IPS-NIHi7 (cell line): ENCODE data around the gene SLAIN1.

ENCODE experiments used
- DNase-seq: peaks from one replicate; pipeline ENCODE4 v3.0.0; 2012; ENCODE audit warnings: mixed read lengths; ENCODE audit errors: extremely low spot score

The SLAIN1 gene

GRCh38 chr13:77714119-77714755 is 16.8 kb downstream of the SLAIN1 start:
- DNase-seq: no peak

DNA sequence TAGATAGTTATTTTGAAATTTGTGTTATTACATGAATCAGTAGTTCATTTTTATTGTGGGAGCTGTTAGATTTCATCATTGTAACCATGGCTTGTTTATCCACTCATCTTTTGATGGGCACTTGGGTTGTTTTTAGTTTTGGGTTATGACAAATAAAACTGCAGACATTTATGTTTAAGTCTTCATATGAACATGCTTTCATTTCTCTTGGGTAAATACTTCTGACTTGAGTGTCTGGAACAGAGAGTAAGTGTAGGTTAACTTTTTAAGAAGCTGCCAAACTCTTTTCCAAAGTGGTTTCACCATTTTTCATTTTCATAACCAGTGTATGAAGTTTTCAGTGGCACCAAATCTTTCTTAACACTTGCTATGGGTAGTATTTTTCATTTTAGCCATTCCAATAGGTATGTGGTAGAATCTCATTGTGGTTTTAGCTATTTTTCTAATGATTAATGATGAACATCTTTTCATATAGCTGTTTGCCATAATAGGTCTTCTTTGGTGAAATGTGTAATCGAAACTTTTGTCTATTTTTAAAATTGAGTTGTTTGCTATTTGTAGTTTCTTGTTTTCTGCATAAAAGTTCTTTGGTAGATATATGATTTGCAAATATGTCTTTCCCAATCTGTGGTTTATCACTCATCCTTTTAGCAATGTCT is 17.9 kb downstream of the SLAIN1 start:
- DNase-seq: no peak

GRCh38 chr13:77716692-77717091 is 19.2 kb downstream of the SLAIN1 start:
- no peak for DNase-seq

DNA sequence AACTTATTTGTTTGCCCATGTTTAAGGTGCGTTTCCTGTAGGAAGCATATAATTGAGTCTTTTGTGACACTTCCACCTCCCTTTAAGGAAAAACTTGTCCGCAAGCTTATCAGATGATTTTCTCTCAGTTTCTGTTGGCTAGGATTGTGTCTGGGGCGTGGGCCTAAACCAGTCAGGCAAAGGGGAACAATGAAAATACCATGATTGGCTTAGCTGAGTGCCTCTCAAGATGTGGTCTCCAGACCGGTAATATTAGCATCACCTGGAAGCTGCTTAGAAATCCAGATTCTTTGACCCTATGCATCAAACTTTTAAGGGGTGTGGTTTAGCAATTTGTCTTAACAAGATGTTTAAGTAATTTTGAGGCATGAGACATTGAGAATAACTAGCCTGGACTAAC is 20.0 kb downstream of the SLAIN1 start:
- DNase-seq: no peak

GRCh38 chr13:77719128-77719527 is 21.6 kb downstream of the SLAIN1 start:
- DNase-seq: no peak

- no peak for DNase-seq
Observed at GRCh38 chr13:77720988-77721387, 23.5 kb downstream of the SLAIN1 start.

DNA sequence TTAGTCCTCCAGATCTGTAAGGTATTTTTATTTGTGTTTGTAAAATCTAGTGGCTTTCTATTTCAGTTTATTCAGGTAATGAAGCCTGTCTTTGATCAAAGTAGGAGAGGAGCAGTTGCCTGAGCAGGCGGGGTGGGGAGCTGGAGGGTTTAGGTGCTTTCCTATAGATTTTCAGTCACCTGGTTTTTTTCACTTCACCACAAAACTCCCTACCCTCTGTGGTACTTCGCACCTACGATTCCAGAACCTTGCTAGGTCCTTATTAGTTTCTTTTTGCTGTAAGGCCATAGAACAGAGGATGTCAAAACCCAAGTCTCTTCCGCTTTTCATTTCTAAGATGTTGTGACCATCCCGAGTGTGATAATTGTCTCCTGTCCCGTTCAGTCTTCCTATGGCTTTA is 26.6 kb downstream of the SLAIN1 start:
- no peak for DNase-seq

DNA sequence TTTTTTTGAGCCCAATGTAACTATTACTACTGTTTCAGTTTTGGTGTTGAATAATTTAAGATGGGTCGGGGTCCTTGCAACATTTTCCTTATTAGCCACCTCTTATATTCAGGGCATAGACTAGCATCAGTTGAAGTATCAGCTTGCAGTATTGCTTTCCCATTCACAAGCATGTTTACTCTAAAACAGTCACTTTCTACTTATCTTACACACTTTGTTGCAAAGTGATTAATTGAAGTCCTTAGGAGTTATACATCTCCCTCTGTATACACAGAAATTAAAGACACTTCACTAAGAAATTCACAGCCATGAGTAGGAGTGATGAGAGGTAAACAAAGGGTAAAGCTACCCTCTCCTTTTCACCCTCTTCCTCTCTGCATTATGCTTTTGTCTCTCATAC is 27.6 kb downstream of the SLAIN1 start:
- no peak for DNase-seq

DNA sequence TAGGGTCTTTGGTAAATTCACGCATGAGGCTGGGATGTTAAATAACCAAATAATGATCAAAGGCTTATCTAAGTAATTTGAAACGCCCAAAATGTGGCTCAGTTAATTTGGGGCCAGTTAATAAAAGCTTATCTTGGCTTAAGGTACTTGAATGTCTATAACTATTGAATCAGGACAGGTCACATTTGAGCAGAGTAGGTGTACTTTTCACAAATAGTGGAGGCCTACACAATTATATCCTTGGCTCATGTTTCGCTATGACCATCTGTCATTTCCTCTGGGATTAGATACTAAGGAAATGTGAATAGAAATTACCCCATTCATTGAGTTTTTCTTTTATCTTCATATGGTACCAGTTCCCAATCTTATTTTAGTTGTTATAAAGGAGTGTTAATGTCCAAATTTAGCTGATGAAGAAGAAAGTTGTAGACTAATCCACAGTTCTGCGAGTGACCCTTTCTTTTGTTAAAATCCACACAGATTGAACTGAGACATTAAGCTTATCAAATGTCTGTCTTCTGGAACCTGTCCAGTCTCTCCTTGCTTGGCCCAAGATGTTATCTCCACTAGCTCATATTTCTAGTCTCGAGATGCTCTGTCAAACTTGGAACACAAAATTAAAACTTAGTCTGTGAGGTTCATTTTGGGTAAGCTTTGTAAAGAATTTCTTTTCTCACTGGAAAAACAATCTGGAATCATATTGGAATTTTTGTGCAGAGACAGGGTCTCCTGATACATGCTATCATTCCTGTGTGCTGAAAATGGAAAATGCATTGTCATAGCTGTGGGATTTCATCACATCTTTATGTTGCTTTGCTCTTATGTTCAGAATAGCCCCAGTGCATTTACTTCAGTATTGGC is 31.0 kb downstream of the SLAIN1 start:
- DNase-seq: no peak

DNA sequence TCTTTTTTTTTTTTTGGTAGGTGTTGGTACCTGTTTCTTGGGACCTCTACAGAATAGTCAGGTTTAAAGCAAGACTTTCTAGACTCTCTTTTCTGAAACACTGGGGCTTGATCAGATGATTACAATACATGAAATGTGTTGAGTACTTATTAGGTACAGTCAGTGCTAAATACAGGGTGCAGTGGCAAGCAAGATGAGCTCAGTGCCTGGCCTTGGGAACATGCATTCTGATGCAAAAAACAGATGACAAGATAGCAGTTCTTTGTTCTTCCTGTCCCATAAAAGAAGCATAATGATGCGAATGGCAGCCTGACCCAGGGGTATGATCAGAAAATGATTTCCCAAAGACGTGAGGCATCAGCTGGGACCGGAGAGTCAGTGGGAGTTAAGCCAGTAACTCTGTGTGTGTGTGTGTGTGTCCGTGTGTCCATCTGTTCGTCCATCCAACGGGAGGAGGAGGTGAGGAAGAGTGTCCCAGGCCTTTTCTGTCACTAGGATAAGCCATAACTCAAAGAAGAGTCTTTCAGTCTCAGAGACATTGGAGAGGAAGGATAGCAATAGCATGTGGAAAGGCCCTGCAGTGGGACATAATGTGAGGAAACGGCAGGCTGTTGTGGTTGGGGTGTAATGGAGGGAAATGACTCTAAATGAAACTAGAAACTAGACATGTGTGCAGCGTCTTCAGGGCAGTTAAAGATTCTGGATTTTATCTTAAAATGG is 32.2 kb downstream of the SLAIN1 start:
- DNase-seq: no peak

- no peak for DNase-seq
Observed at GRCh38 chr13:77730572-77730971, 33.1 kb downstream of the SLAIN1 start.

DNA sequence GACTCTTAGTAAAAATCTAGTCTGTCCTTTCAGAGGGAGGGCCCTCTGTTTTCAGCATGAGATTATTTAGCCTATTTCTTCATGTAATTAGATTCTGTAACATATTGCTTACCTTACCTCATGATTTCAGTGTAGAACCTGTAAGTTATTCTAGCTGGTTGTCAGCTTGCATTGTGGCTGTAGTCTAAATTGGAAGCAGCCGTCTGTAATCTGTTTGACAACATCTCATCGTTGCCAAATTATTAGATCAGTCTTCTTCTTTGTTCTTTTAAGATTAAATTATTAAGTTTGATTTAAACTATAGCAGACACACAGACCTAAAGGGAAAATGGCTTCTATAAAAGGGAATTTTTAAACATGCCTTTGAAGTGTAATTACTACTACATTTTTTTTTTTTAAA is 34.8 kb downstream of the SLAIN1 start:
- DNase-seq: no peak

GRCh38 chr13:77733674-77734073 is 36.2 kb downstream of the SLAIN1 start:
- no peak for DNase-seq

DNA sequence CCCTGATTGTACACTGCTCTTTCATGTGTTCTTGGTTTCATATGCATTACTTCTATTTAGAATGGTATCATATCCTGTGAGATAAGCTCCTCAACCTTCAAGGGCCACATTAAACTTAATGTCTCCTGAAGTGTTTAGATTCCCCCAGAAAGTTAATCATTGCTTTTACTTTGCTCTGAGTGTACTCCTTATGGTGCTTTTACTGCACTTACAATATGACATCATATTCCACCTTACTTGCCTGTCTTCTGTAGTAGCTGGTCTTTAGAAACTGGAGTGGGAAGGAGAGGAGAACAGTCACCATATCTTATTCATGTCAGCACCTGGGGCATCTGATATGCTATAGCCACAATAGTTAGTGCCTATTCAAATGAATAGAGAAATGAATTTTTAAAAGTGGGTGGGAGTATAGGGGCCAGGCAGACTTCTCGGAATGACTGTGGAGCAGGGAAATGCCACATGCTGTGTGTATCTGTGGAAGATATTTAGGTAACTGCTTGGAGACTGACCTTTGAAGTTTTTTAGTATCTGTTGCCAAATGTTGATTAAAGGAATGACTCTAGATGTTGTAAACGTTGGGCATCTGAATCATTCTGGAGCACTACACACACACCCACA is 40.2 kb downstream of the SLAIN1 start:
- DNase-seq: no peak

DNA sequence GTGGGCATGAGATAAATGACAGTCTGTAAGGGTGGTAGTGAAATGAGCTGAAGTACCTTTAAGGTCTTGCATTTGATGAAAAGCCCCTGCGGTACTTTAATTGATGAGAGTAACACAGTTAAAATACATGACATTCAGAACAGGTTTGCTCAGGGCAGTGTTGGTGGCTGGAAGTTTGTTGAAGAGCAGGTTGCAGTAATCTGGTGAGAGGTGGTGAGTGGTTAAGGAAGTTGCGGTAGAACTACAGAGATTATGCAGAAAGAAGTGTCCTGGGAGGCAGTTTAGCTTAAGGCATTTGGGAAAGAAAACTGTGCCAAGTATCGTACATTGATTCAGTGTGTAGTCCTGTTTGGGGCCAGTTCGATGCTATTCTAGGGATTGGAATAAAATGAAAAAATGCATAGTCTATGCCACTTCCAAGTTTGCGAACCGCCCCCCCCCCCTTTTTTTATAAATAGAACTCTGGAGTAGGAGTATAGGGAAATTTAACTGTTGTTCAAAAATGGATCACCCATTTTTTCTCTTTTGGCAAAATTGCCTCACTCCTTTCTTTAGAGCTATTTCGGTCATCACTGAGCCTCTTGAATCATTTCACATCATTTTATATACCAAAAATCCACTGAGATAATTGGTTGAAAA is 42.7 kb downstream of the SLAIN1 start:
- DNase-seq: no peak

DNA sequence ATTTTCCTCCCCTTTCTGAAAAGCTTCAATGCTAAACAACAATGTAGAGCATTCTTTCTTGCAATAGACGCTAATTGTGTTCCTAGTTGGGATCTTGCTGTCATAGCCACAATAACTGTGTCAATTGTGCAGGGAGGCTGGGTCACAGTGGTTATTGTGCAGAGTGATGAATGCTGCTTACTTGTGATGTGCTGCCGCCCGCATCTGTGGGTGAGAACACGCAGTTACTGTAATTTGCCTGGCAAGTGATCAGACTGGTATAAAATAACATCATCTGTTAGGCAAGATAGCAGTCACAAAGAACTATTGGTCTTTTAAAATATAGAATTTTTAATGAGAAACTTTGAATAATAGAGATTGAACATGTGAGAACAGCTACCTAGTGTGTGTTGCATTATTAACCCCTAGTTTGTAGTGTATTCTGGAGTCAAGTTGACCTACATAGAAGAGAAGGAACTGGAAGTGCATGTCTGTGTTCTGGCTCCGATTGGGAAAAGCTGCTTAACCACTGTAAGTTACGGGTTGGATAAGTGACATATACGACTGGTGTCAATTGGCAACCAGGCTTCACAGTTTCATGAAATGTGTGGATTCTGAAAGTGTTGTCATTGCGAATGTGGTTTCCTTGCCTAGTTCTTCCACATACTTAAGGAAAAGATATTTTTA is 43.6 kb downstream of the SLAIN1 start:
- no peak for DNase-seq

DNA sequence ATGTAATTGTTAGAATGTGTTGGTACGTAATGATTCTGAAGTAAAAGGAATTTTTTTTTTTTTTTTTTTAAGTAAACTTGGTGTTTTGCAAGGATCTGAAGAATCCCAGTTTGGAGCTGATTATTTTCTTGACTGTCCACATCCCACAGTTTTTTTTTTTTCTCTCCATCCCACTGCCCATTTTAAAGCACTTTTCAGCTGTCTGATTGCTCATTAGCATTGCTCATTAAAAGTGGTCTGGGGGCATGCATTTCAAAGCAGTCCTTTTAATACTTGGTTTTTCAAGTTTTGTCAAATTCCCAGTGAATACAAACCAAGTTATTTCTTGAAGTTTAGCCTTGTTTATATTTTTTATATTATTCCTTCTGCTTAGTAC is 44.1 kb downstream of the SLAIN1 start:
- no peak for DNase-seq

DNA sequence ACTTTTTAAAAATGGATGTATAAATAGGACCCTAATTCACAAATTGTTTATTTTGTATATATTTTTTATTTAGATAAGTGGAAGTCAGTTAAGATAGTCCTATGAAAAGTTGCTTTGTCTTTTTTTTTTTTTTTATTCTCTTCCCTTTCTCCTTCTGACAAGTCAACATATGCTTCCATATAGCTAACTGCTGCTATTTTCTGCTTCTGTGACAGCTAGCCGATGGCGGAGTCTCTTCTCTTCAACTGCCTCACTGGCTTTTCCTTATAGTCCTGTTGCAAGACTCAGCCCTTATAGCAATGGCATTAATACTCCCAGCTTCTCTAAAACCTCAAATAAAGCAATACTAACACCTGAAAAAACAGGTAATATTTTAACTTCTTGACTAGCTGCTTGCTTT is 45.3 kb downstream of the SLAIN1 start:
- no peak for DNase-seq

DNA sequence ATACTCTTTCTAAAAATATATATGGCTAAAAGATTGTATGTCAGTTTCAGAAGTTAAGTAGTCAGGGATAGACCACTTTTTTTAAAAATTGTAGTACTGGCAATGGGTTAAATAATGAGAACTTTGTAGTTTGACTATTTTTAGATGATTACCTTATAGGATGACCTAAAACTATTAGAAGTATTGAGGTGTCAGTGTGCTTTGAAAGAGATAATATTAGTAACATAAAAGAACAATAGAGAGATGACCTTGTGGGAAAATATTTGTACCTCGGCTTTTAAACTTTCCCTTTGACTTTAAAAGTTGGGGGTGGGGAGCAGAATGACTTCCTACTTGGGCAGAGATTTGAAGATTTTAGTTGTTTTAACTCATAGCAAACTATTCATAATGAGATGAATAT is 48.3 kb downstream of the SLAIN1 start:
- DNase-seq: no peak

GRCh38 chr13:77749344-77749880 is 51.9 kb downstream of the SLAIN1 start:
- no peak for DNase-seq
